ENCODE results near the gene MORC3. TPM values are rescaled to one million over a fixed set of nuclear protein-coding genes. Genes with fewer than 3 reads are reported as not detected.
A peak's percentile ranks its signal among the peaks of the same experiment; 100 is the strongest.
"Not testable (repeated sequence)": the region's sequence is repeated elsewhere in the genome, so short reads cannot be mapped to it uniquely, and the experiment has no call there.

The MORC3 gene
- total and polyA plus RNA-seq, 12 donors, result 12.5 to 32.4 (median 23.6) TPM

GRCh38 chr21:36388835-36389234 lies 68.8 kb downstream of the MORC3 start:
- DNase-seq, result no peak
- TF ChIP-seq CTCF (IDR thresholded peaks at IDR 0.05) (no peak), POLR2A (IDR thresholded peaks at IDR 0.05) (no peak)
- no peaks in the 10 kb centered on the region for H3K27me3 ChIP-seq
- H3K4me1 ChIP-seq (replicated peaks in 1 of 2), result peaks cover 3 to 4% of the 10 kb centered on the region in 2 donors
- H3K36me3 ChIP-seq (replicated peaks in 1 of 2), result no peaks in the 10 kb centered on the region
- no peak overlapping the region for H3K27ac ChIP-seq
- whole genome bisulfite sequencing, 4 donors, result 70 to 87% (median 79%) methylated on average over 8 to 10 of the region's 10 CpGs
- H3K9me3 ChIP-seq (replicated peaks in 1 of 3), result no peaks in the 10 kb centered on the region
- no peak overlapping the region for H3K4me3 ChIP-seq
- intact Hi-C loops (cut with DNase I), result no loop called here

GRCh38 chr21:36391649-36392048 lies 71.7 kb downstream of the MORC3 start:
- H3K36me3 ChIP-seq (replicated peaks in 1 of 2); DNase-seq; intact Hi-C loops (cut with DNase I); H3K4me3 ChIP-seq; H3K27me3 ChIP-seq; H3K9me3 ChIP-seq (replicated peaks in 1 of 3); H3K4me1 ChIP-seq (replicated peaks in 1 of 2); H3K27ac ChIP-seq: not testable (repeated sequence)
- 97 to 100% (median 97%) methylated on average over 5 to 6 of the region's 6 CpGs for WGBS, 4 donors

DNA sequence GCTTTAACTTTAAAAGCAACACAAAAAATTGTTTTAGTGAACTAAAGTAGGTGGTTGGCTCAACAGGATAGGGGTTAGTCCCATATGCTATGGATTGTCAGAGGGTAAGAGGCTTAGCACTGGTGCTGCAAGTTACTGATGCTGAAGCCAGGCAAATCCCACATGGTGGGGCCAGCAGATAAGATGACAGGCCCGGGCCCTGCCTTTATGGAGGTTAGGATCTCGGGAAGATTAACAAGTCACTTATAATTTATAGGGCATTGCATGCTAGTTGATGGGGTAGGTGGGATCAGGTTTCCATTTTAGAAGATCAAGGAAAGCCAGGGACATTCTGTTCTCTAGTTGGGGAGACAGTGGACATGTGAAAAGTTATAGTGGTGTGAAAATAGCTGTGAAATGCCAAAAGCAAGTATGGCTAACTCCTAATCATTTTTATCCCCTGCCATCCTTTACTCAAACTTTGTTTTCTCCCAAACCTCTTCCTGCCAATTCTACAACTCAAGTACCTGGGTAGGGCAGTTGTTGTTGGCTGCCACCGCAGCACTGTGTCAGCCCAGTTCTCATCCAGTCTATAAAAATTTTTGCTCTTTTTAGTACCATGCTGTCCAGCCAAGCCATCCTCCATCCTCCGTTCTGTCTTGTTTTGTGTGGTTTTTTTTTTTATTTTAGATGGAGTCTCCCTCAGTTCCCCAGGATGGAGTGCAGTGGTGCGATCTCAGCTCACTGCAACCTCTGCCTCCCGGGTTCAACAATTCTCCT lies 75.5 kb downstream of the MORC3 start:
- no peak for DNase-seq
- no peaks in the 10 kb centered on the region for H3K9me3 ChIP-seq (replicated peaks in 1 of 3)
- H3K36me3 ChIP-seq (replicated peaks in 1 of 2), result no peaks in the 10 kb centered on the region
- intact Hi-C loops (cut with DNase I), result no loop called here
- no peaks in the 10 kb centered on the region for H3K27me3 ChIP-seq
- TF ChIP-seq POLR2A (IDR thresholded peaks at IDR 0.05) (no peak), CTCF (IDR thresholded peaks at IDR 0.05) (no peak)
- 91 to 93% (median 92%) methylated on average over 6 of the region's 6 CpGs for WGBS, 4 donors
- no peak overlapping the region for H3K4me3 ChIP-seq
- no peaks in the 10 kb centered on the region for H3K4me1 ChIP-seq (replicated peaks in 1 of 2)
- no peak overlapping the region for H3K27ac ChIP-seq

DNA sequence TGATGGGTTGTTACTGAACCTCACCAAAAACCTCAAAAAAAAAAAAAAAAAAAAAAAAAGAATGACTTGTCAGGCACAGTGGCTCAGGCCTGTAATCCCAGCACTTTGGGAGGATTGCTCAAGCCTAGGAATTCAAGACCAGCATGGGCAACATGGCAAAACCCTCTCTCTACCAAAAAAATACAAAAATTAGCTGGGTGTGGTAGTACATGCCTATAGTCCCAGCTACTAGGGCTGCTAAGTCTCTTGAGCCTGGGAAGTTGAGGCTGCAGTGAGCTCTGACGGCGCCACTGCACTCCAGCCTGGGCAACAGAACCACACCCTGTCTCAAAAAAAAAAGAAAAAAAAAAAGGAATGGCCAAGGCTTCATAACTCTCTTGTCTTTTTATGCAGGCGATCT lies 76.3 kb downstream of the MORC3 start:
- no peak for TF ChIP-seq CTCF (IDR thresholded peaks at IDR 0.05)
- no peak for TF ChIP-seq POLR2A (IDR thresholded peaks at IDR 0.05)
- WGBS, 4 donors, result 91 to 100% (median 96%) methylated on average over 3 of the region's 3 CpGs
- intact Hi-C loops (cut with DNase I), result no loop called here
- DNase-seq, result no peak
- H3K9me3 ChIP-seq (replicated peaks in 1 of 3), result no peaks in the 10 kb centered on the region
- no peaks in the 10 kb centered on the region for H3K36me3 ChIP-seq (replicated peaks in 1 of 2)
- no peaks in the 10 kb centered on the region for H3K27me3 ChIP-seq
- no peak overlapping the region for H3K4me3 ChIP-seq
- no peak overlapping the region for H3K27ac ChIP-seq
- H3K4me1 ChIP-seq (replicated peaks in 1 of 2), result no peaks in the 10 kb centered on the region

GRCh38 chr21:36396971-36397370 lies 77.0 kb downstream of the MORC3 start:
- Histone ChIP-seq H3K27me3 (no peaks in the 10 kb centered on the region), H3K4me1 (replicated peaks in 1 of 2) (no peaks in the 10 kb centered on the region), H3K4me3 (no peak overlapping the region), H3K27ac (no peak overlapping the region), H3K9me3 (replicated peaks in 1 of 3) (no peaks in the 10 kb centered on the region), H3K36me3 (replicated peaks in 1 of 2) (no peaks in the 10 kb centered on the region)
- peak in 1 of 7 donors; percentile 24 for DNase-seq
- no peak for TF ChIP-seq CTCF (IDR thresholded peaks at IDR 0.05)
- no peak for TF ChIP-seq POLR2A (IDR thresholded peaks at IDR 0.05)
- 94 to 99% (median 96%) methylated on average over 4 of the region's 4 CpGs for WGBS, 4 donors
- intact Hi-C loops (cut with DNase I), result no loop called here
